ENCODE data around the gene GOLGA8M.
"Not testable (repeated sequence)": the region's sequence is repeated elsewhere in the genome, so short reads cannot be mapped to it uniquely, and the experiment has no call there.

DNA sequence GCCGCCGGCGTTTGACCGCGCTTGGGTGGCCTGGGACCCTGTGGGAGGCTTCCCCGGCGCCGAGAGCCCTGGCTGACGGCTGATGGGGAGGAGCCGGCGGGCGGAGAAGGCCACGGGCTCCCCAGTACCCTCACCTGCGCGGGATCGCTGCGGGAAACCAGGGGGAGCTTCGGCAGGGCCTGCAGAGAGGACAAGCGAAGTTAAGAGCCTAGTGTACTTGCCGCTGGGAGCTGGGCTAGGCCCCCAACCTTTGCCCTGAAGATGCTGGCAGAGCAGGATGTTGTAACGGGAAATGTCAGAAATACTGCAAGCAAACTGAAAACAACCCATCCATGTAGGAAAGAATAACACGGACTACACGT, 26.0 kb upstream of the GOLGA8M start:
- TF ChIP-seq, protein P1, sequence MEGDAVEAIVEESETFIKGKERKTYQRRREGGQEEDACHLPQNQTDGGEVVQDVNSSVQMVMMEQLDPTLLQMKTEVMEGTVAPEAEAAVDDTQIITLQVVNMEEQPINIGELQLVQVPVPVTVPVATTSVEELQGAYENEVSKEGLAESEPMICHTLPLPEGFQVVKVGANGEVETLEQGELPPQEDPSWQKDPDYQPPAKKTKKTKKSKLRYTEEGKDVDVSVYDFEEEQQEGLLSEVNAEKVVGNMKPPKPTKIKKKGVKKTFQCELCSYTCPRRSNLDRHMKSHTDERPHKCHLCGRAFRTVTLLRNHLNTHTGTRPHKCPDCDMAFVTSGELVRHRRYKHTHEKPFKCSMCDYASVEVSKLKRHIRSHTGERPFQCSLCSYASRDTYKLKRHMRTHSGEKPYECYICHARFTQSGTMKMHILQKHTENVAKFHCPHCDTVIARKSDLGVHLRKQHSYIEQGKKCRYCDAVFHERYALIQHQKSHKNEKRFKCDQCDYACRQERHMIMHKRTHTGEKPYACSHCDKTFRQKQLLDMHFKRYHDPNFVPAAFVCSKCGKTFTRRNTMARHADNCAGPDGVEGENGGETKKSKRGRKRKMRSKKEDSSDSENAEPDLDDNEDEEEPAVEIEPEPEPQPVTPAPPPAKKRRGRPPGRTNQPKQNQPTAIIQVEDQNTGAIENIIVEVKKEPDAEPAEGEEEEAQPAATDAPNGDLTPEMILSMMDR (IDR thresholded peaks at IDR 0.05), result not testable (repeated sequence)
- TF ChIP-seq POLR2A (IDR thresholded peaks at IDR 0.05), result not testable (repeated sequence)

All from esophagus squamous epithelium (tissue), 4 donors.